ENCODE data around the gene CSNK1G1. TPM values are rescaled to one million over a fixed set of nuclear protein-coding genes. Genes with fewer than 3 reads are reported as not detected.
"Not testable (repeated sequence)": the region's sequence is repeated elsewhere in the genome, so short reads cannot be mapped to it uniquely, and the experiment has no call there.

The CSNK1G1 gene
- total RNA-seq, 1 experiment from 2014 or later, result 11.5 TPM

- ChIA-PET POLR2A (no interaction called here), CTCF (no interaction called here)
- Histone ChIP-seq H3K4me1 (no peaks in the 10 kb centered on the region; the same call in 1 of the 2 replicates), H3K9me3 (no peaks in the 10 kb centered on the region), H3K36me3 (ENCODE audit: control insufficient read depth, insufficient read depth, low read length) (no peaks in the 10 kb centered on the region), H3K27me3 (replicated peaks; ENCODE audit: control insufficient read depth, insufficient read depth, low read length) (no peaks in the 10 kb centered on the region), H3K4me3 (ENCODE audit: low read depth, low read length) (no peak overlapping the region)
- no peaks in the 10 kb centered on the region for H3K9me3 Mint-ChIP-seq (ENCODE audit: unreplicated experiment)
- no peak overlapping the region for H3K4me3 Mint-ChIP-seq (ENCODE audit: unreplicated experiment)
- H3K4me1 Mint-ChIP-seq (ENCODE audit: low read depth, unreplicated experiment), result no peaks in the 10 kb centered on the region
- H3K27me3 Mint-ChIP-seq (ENCODE audit: insufficient read depth, unreplicated experiment), result no peaks in the 10 kb centered on the region
- DNase-seq, result no peak
- TF ChIP-seq CTCF (IDR thresholded peaks at IDR 0.05; ENCODE audit: insufficient read depth in 1 of 2, low read depth in 1 of 2, low read length in 1 of 2, severe bottlenecking in 1 of 2, unreplicated experiment in 1 of 2), result no peak
- BruUV-seq (replicated peaks), result no TSS peak
- intact Hi-C loops (cut with micrococcal nuclease; ENCODE audit: unreplicated experiment), result no loop called here
- H3K27ac Mint-ChIP-seq (ENCODE audit: unreplicated experiment), result no peak overlapping the region
- H3K36me3 Mint-ChIP-seq (ENCODE audit: insufficient read depth, unreplicated experiment), result peaks cover 72% of the 10 kb centered on the region
Observed at GRCh38 chr15:64373360-64373759, 17.4 kb upstream of the CSNK1G1 start.

GRCh38 chr15:64371383-64371782 is 15.4 kb upstream of the CSNK1G1 start:
- H3K27me3 ChIP-seq (replicated peaks; ENCODE audit: control insufficient read depth, insufficient read depth, low read length); CTCF ChIA-PET; H3K36me3 ChIP-seq (ENCODE audit: control insufficient read depth, insufficient read depth, low read length); BruUV-seq (replicated peaks); POLR2A ChIA-PET; H3K4me1 ChIP-seq; H3K9me3 Mint-ChIP-seq (ENCODE audit: unreplicated experiment); H3K4me1 Mint-ChIP-seq (ENCODE audit: low read depth, unreplicated experiment); intact Hi-C loops (cut with micrococcal nuclease; ENCODE audit: unreplicated experiment); H3K4me3 ChIP-seq (ENCODE audit: low read depth, low read length); DNase-seq; H3K27me3 Mint-ChIP-seq (ENCODE audit: insufficient read depth, unreplicated experiment); H3K27ac Mint-ChIP-seq (ENCODE audit: unreplicated experiment); H3K4me3 Mint-ChIP-seq (ENCODE audit: unreplicated experiment); H3K9me3 ChIP-seq: not testable (repeated sequence)
- peaks cover 61% of the 10 kb centered on the region for H3K36me3 Mint-ChIP-seq (ENCODE audit: insufficient read depth, unreplicated experiment)

GRCh38 chr15:64369078-64369607 is 13.2 kb upstream of the CSNK1G1 start:
- ChIA-PET POLR2A (no interaction called here), CTCF (interaction anchor here (0.7 kb wide), 2 partner anchors 313 to 316 kb away, joined by 4 to 5 read pairs; no protein-coding TSS in a partner anchor)
- TF ChIP-seq CTCF (IDR thresholded peaks at IDR 0.05; ENCODE audit: insufficient read depth in 1 of 2, low read depth in 1 of 2, low read length in 1 of 2, severe bottlenecking in 1 of 2, unreplicated experiment in 1 of 2), result no peak
- intact Hi-C loops (cut with micrococcal nuclease; ENCODE audit: unreplicated experiment), result no loop called here
- H3K27ac Mint-ChIP-seq (ENCODE audit: unreplicated experiment), result no peak overlapping the region
- 0 out of 2 replicates have a peak, but pooled peaks cover 4% of the 10 kb centered on the region for H3K9me3 ChIP-seq
- H3K27me3 Mint-ChIP-seq (ENCODE audit: insufficient read depth, unreplicated experiment), result no peaks in the 10 kb centered on the region
- H3K9me3 Mint-ChIP-seq (ENCODE audit: unreplicated experiment), result no peaks in the 10 kb centered on the region
- no peak for DNase-seq
- H3K36me3 ChIP-seq (ENCODE audit: control insufficient read depth, insufficient read depth, low read length), result no peaks in the 10 kb centered on the region
- H3K27me3 ChIP-seq (replicated peaks; ENCODE audit: control insufficient read depth, insufficient read depth, low read length), result no peaks in the 10 kb centered on the region
- no peaks in the 10 kb centered on the region for H3K4me1 ChIP-seq
- BruUV-seq (replicated peaks), result no TSS peak
- peaks cover 53% of the 10 kb centered on the region for H3K36me3 Mint-ChIP-seq (ENCODE audit: insufficient read depth, unreplicated experiment)
- no peak overlapping the region for H3K4me3 ChIP-seq (ENCODE audit: low read depth, low read length)
- no peak overlapping the region for H3K4me3 Mint-ChIP-seq (ENCODE audit: unreplicated experiment)
- no peaks in the 10 kb centered on the region for H3K4me1 Mint-ChIP-seq (ENCODE audit: low read depth, unreplicated experiment)
